ENCODE results near the gene MBP. TPM values are rescaled to one million over a fixed set of nuclear protein-coding genes. Genes with fewer than 3 reads are reported as not detected.

The MBP gene
- total RNA-seq, 1 donor from 2014 or later, result 14.5 TPM

GRCh38 chr18:77057006-77057395, 75.6 kb downstream of the MBP start:
- no peak for TF ChIP-seq CTCF (conservative IDR thresholded peaks at IDR 0.05)
- H3K36me3 Mint-ChIP-seq, result peaks cover 8% of the 10 kb centered on the region
- peaks cover 53% of the 10 kb centered on the region for H3K4me1 Mint-ChIP-seq (ENCODE audit: unreplicated experiment)
- peak overlapping the region; percentile 42 for H3K4me3 Mint-ChIP-seq
- DNase-seq (ENCODE audit: extremely low spot score, unreplicated experiment), result no peak
- peaks cover 4% of the 10 kb centered on the region for H3K9me3 Mint-ChIP-seq
- H3K27me3 Mint-ChIP-seq, result no peaks in the 10 kb centered on the region
- peak overlapping the region; percentile 85 for H3K27ac Mint-ChIP-seq

GRCh38 chr18:77056344-77057005, 76.1 kb downstream of the MBP start:
- Mint-ChIP-seq H3K27ac (peak overlapping the region; percentile 85), H3K4me3 (peak overlapping the region; percentile 42), H3K4me1 (ENCODE audit: unreplicated experiment) (peaks cover 50% of the 10 kb centered on the region)

GRCh38 chr18:77055429-77056300, 76.9 kb downstream of the MBP start:
- H3K4me1 Mint-ChIP-seq (ENCODE audit: unreplicated experiment), result peaks cover 45% of the 10 kb centered on the region
- no peaks in the 10 kb centered on the region for H3K27me3 Mint-ChIP-seq
- TF ChIP-seq CTCF (conservative IDR thresholded peaks at IDR 0.05), result no peak
- DNase-seq (ENCODE audit: extremely low spot score, unreplicated experiment), result no peak
- H3K36me3 Mint-ChIP-seq, result peaks cover 8% of the 10 kb centered on the region
- H3K27ac Mint-ChIP-seq, result peak overlapping the region; percentile 89
- peaks cover 4% of the 10 kb centered on the region for H3K9me3 Mint-ChIP-seq
- peak overlapping the region; percentile 42 for H3K4me3 Mint-ChIP-seq

More at GRCh38 chr18:77056344-77057005, 76.1 kb downstream of the MBP start:
- Mint-ChIP-seq H3K9me3 (peaks cover 4% of the 10 kb centered on the region), H3K36me3 (peaks cover 8% of the 10 kb centered on the region), H3K27me3 (no peaks in the 10 kb centered on the region)
- no peak for TF ChIP-seq CTCF (conservative IDR thresholded peaks at IDR 0.05)
- DNase-seq (ENCODE audit: extremely low spot score, unreplicated experiment), result no peak

- Mint-ChIP-seq H3K9me3 (peaks cover 3% of the 10 kb centered on the region), H3K36me3 (peaks cover 7% of the 10 kb centered on the region)
- peak; percentile 74 for TF ChIP-seq CTCF (conservative IDR thresholded peaks at IDR 0.05)
These were observed 77.8 kb downstream of the MBP start for GRCh38 chr18:77054606-77055428.

GRCh38 chr18:77054288-77054605, 78.3 kb downstream of the MBP start:
- peaks cover 4% of the 10 kb centered on the region for H3K36me3 Mint-ChIP-seq
- H3K27ac Mint-ChIP-seq, result peak overlapping the region; percentile 89
- DNase-seq (ENCODE audit: extremely low spot score, unreplicated experiment), result no peak
- H3K4me3 Mint-ChIP-seq, result no peak overlapping the region
- H3K9me3 Mint-ChIP-seq, result no peaks in the 10 kb centered on the region
- peaks cover 38% of the 10 kb centered on the region for H3K4me1 Mint-ChIP-seq (ENCODE audit: unreplicated experiment)
- no peaks in the 10 kb centered on the region for H3K27me3 Mint-ChIP-seq
- TF ChIP-seq CTCF (conservative IDR thresholded peaks at IDR 0.05), result no peak

More at GRCh38 chr18:77054606-77055428, 77.8 kb downstream of the MBP start:
- no peaks in the 10 kb centered on the region for H3K27me3 Mint-ChIP-seq
- H3K4me3 Mint-ChIP-seq, result peak overlapping the region; percentile 60
- peak overlapping the region; percentile 89 for H3K27ac Mint-ChIP-seq
- DNase-seq (ENCODE audit: extremely low spot score, unreplicated experiment), result no peak
- peaks cover 41% of the 10 kb centered on the region for H3K4me1 Mint-ChIP-seq (ENCODE audit: unreplicated experiment)
